ENCODE results near the gene AOC3. TPM values are rescaled to one million over a fixed set of nuclear protein-coding genes. Genes with fewer than 3 reads are reported as not detected.
"Not testable (repeated sequence)": the region's sequence is repeated elsewhere in the genome, so short reads cannot be mapped to it uniquely, and the experiment has no call there.

The AOC3 gene
- total and polyA plus RNA-seq, 4 experiments from 2014 or later, result 0.58 to 1.2 TPM; not detected in 2

GRCh38 chr17:42866631-42867575 is 15.9 kb downstream of the AOC3 start:
- peaks cover 20 to 25% of the 10 kb centered on the region in 2 donors for H3K27me3 Mint-ChIP-seq
- no peak overlapping the region for H3K4me3 Mint-ChIP-seq
- Histone ChIP-seq H3K4me1 (ENCODE audit: insufficient read depth, low read length) (no peaks in the 10 kb centered on the region), H3K36me3 (ENCODE audit: insufficient read depth, low read length) (no peaks in the 10 kb centered on the region), H3K9me3 (ENCODE audit: control insufficient read depth in 1 of 2, low read length in 2 of 2) (peaks cover 0 to 4% of the 10 kb centered on the region in 2 donors), H3K27me3 (ENCODE audit: insufficient read depth, low read length) (no peaks in the 10 kb centered on the region), H3K4me3 (ENCODE audit: low read length in 2 of 2) (no peak overlapping the region), H3K27ac (ENCODE audit: low read depth, low read length) (no peak overlapping the region)
- peaks cover 0 to 10% (median 2%) of the 10 kb centered on the region in 8 donors for H3K9me3 Mint-ChIP-seq
- H3K27ac Mint-ChIP-seq, result peak overlapping the region in 1 of 7 donors; percentile 24
- H3K4me1 Mint-ChIP-seq, result no peaks in the 10 kb centered on the region
- intact Hi-C loops (cut with micrococcal nuclease), result no loop called here
- ChIA-PET POLR2A (ENCODE audit: partially characterized antibody) (no interaction called here), CTCF (ENCODE audit: partially characterized antibody) (no interaction called here)
- no peak for DNase-seq
- peaks cover 0 to 3% of the 10 kb centered on the region in 2 donors for H3K36me3 Mint-ChIP-seq

GRCh38 chr17:42867694-42868261 is 16.8 kb downstream of the AOC3 start:
- peaks cover 20 to 25% of the 10 kb centered on the region in 2 donors for H3K27me3 Mint-ChIP-seq
- H3K4me1 Mint-ChIP-seq; H3K36me3 Mint-ChIP-seq; H3K4me3 ChIP-seq (ENCODE audit: low read length in 2 of 2); H3K36me3 ChIP-seq (ENCODE audit: insufficient read depth, low read length); H3K27ac Mint-ChIP-seq; CTCF ChIA-PET (ENCODE audit: partially characterized antibody); H3K27me3 ChIP-seq (ENCODE audit: insufficient read depth, low read length); DNase-seq; POLR2A ChIA-PET (ENCODE audit: partially characterized antibody); H3K4me1 ChIP-seq (ENCODE audit: insufficient read depth, low read length); H3K27ac ChIP-seq (ENCODE audit: low read depth, low read length); H3K9me3 Mint-ChIP-seq; intact Hi-C loops (cut with micrococcal nuclease); H3K4me3 Mint-ChIP-seq; H3K9me3 ChIP-seq (ENCODE audit: control insufficient read depth in 1 of 2, low read length in 2 of 2): not testable (repeated sequence)

DNA sequence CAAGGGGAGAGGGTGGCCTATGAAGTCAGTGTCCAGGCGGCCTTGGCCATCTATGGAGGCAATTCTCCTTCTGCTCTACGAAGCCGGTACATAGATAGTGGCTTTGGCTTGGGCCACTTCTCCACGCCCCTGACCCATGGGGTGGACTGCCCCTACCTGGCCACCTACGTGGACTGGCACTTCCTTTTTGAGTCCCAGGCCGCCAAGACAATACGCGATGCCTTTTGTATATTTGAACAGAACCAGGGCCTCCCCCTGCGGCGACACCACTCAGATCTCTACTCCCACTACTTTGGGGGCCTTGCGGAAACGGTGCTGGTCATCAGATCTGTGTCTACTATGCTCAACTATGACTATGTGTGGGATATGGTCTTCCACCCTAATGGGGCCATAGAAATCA is 17.3 kb downstream of the AOC3 start:
- no peak overlapping the region for H3K4me3 Mint-ChIP-seq
- no peak overlapping the region for H3K27ac Mint-ChIP-seq
- CTCF ChIA-PET (ENCODE audit: partially characterized antibody), result no interaction called here
- peaks cover 0 to 4% of the 10 kb centered on the region in 2 donors for H3K9me3 ChIP-seq (ENCODE audit: control insufficient read depth in 1 of 2, low read length in 2 of 2)
- H3K4me3 ChIP-seq (ENCODE audit: low read length in 2 of 2), result no peak overlapping the region
- H3K36me3 Mint-ChIP-seq, result peaks cover 0 to 3% of the 10 kb centered on the region in 2 donors
- intact Hi-C loops (cut with micrococcal nuclease), result no loop called here
- H3K4me1 ChIP-seq (ENCODE audit: insufficient read depth, low read length), result no peaks in the 10 kb centered on the region
- peaks cover 0 to 10% (median 2%) of the 10 kb centered on the region in 8 donors for H3K9me3 Mint-ChIP-seq
- H3K27ac ChIP-seq (ENCODE audit: low read depth, low read length), result no peak overlapping the region
- H3K36me3 ChIP-seq (ENCODE audit: insufficient read depth, low read length), result no peaks in the 10 kb centered on the region
- peaks cover 20 to 28% of the 10 kb centered on the region in 2 donors for H3K27me3 Mint-ChIP-seq
- H3K4me1 Mint-ChIP-seq, result no peaks in the 10 kb centered on the region
- DNase-seq, result no peak
- H3K27me3 ChIP-seq (ENCODE audit: insufficient read depth, low read length), result no peaks in the 10 kb centered on the region
- POLR2A ChIA-PET (ENCODE audit: partially characterized antibody), result no interaction called here

DNA sequence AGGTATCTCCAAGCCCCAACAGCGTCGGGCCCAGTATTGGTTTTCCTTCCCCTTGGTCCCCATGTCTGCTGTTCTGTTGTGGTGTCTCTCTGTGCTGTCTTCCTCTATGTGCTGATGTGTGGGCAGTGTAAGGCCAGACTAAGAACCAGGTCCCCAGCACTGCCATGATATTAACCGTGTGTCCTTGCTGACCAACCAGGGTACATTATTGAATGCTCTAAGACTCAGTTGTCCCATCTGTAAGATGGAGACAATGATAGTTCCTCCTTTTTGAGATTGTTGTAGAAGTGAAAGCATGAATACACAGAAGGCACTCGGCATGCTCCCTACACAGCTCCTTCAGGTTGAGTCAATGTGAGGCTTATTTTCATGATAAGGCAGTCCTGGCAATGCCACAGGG is 20.6 kb downstream of the AOC3 start:
- H3K27me3 Mint-ChIP-seq, result peaks cover 11 to 23% of the 10 kb centered on the region in 2 donors
- peaks cover 0 to 10% (median 2%) of the 10 kb centered on the region in 8 donors for H3K9me3 Mint-ChIP-seq
- Histone ChIP-seq H3K4me1 (ENCODE audit: insufficient read depth, low read length) (no peaks in the 10 kb centered on the region), H3K4me3 (ENCODE audit: low read length in 2 of 2) (no peak overlapping the region), H3K9me3 (ENCODE audit: control insufficient read depth in 1 of 2, low read length in 2 of 2) (peaks cover 0 to 4% of the 10 kb centered on the region in 2 donors), H3K36me3 (ENCODE audit: insufficient read depth, low read length) (no peaks in the 10 kb centered on the region), H3K27me3 (ENCODE audit: insufficient read depth, low read length) (no peaks in the 10 kb centered on the region), H3K27ac (ENCODE audit: low read depth, low read length) (no peak overlapping the region)
- H3K36me3 Mint-ChIP-seq, result no peaks in the 10 kb centered on the region
- H3K4me1 Mint-ChIP-seq, result no peaks in the 10 kb centered on the region
- no peak overlapping the region for H3K27ac Mint-ChIP-seq
- H3K4me3 Mint-ChIP-seq, result no peak overlapping the region
- CTCF ChIA-PET (ENCODE audit: partially characterized antibody), result no interaction called here
- no peak for DNase-seq
- intact Hi-C loops (cut with micrococcal nuclease), result no loop called here
- POLR2A ChIA-PET (ENCODE audit: partially characterized antibody), result no interaction called here

- H3K4me1 Mint-ChIP-seq, result no peaks in the 10 kb centered on the region
- ChIA-PET POLR2A (ENCODE audit: partially characterized antibody) (no interaction called here), CTCF (ENCODE audit: partially characterized antibody) (no interaction called here)
- peaks cover 0 to 10% (median 2%) of the 10 kb centered on the region in 8 donors for H3K9me3 Mint-ChIP-seq
- H3K27ac ChIP-seq (ENCODE audit: low read depth, low read length), result no peak overlapping the region
- DNase-seq, result no peak
- no peak overlapping the region for H3K27ac Mint-ChIP-seq
- H3K36me3 ChIP-seq (ENCODE audit: insufficient read depth, low read length), result no peaks in the 10 kb centered on the region
- H3K36me3 Mint-ChIP-seq, result no peaks in the 10 kb centered on the region
- peaks cover 0 to 4% of the 10 kb centered on the region in 2 donors for H3K9me3 ChIP-seq (ENCODE audit: control insufficient read depth in 1 of 2, low read length in 2 of 2)
- H3K4me3 ChIP-seq (ENCODE audit: low read length in 2 of 2), result no peak overlapping the region
- H3K27me3 Mint-ChIP-seq, result peaks cover 14 to 19% of the 10 kb centered on the region in 2 donors
- no peak overlapping the region for H3K4me3 Mint-ChIP-seq
- intact Hi-C loops (cut with micrococcal nuclease), result no loop called here
- no peaks in the 10 kb centered on the region for H3K4me1 ChIP-seq (ENCODE audit: insufficient read depth, low read length)
- H3K27me3 ChIP-seq (ENCODE audit: insufficient read depth, low read length), result no peaks in the 10 kb centered on the region
These were observed 21.4 kb downstream of the AOC3 start for GRCh38 chr17:42872251-42872965.

DNA sequence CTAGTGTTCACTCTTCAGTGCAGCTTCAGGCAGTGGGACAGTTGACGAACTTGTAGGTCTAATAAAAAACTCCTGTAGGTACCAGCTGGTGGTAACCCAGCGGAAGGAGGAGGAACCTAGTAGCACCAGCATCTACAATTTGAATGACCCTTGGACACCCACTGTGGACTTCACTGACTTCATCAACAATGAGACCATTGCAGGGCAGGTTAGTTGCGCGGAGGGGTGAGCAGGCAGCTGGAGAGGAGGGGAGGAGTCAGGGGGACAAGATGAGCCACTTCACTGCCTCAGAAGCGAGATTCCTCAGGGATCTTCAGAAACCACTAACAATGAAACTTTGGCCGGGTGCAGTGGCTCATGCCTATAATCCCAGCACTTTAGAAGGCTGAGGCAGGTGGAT is 22.3 kb downstream of the AOC3 start:
- no peak overlapping the region for H3K4me3 ChIP-seq (ENCODE audit: low read length in 2 of 2)
- ChIA-PET CTCF (ENCODE audit: partially characterized antibody) (no interaction called here), POLR2A (ENCODE audit: partially characterized antibody) (no interaction called here)
- no peaks in the 10 kb centered on the region for H3K4me1 ChIP-seq (ENCODE audit: insufficient read depth, low read length)
- H3K27me3 ChIP-seq (ENCODE audit: insufficient read depth, low read length), result no peaks in the 10 kb centered on the region
- peaks cover 0 to 10% (median 2%) of the 10 kb centered on the region in 8 donors for H3K9me3 Mint-ChIP-seq
- peaks cover 0 to 4% of the 10 kb centered on the region in 2 donors for H3K9me3 ChIP-seq (ENCODE audit: control insufficient read depth in 1 of 2, low read length in 2 of 2)
- no peaks in the 10 kb centered on the region for H3K4me1 Mint-ChIP-seq
- no peak overlapping the region for H3K27ac ChIP-seq (ENCODE audit: low read depth, low read length)
- no peaks in the 10 kb centered on the region for H3K36me3 ChIP-seq (ENCODE audit: insufficient read depth, low read length)
- no peaks in the 10 kb centered on the region for H3K36me3 Mint-ChIP-seq
- no peak for DNase-seq
- H3K27ac Mint-ChIP-seq, result no peak overlapping the region
- intact Hi-C loops (cut with micrococcal nuclease), result no loop called here
- H3K27me3 Mint-ChIP-seq, result peaks cover 15 to 17% of the 10 kb centered on the region in 2 donors
- H3K4me3 Mint-ChIP-seq, result no peak overlapping the region

- CTCF ChIA-PET (ENCODE audit: partially characterized antibody); H3K4me1 ChIP-seq (ENCODE audit: insufficient read depth, low read length); H3K36me3 ChIP-seq (ENCODE audit: insufficient read depth, low read length); H3K4me3 Mint-ChIP-seq; H3K9me3 Mint-ChIP-seq; POLR2A ChIA-PET (ENCODE audit: partially characterized antibody); H3K9me3 ChIP-seq (ENCODE audit: control insufficient read depth in 1 of 2, low read length in 2 of 2); intact Hi-C loops (cut with micrococcal nuclease); H3K27ac Mint-ChIP-seq; H3K36me3 Mint-ChIP-seq; H3K27me3 ChIP-seq (ENCODE audit: insufficient read depth, low read length); H3K4me1 Mint-ChIP-seq; H3K4me3 ChIP-seq (ENCODE audit: low read length in 2 of 2); H3K27ac ChIP-seq (ENCODE audit: low read depth, low read length); DNase-seq: not testable (repeated sequence)
- peaks cover 13% of the 10 kb centered on the region in 2 donors for H3K27me3 Mint-ChIP-seq
These were observed 23.1 kb downstream of the AOC3 start for GRCh38 chr17:42873932-42874695.

All from CD4-positive, alpha-beta memory T cell (primary cell).